Measurements from ENCODE around the gene SRPX2.

SRPX2 gene

GRCh38 chrX:100650841-100651240 lies 6.8 kb downstream of the SRPX2 start:
- no peak for DNase-seq

- no peak for DNase-seq
Measured at GRCh38 chrX:100652266-100652665, 8.3 kb downstream of the SRPX2 start.

GRCh38 chrX:100654261-100654660 lies 10.3 kb downstream of the SRPX2 start:
- DNase-seq, result peak; percentile 15

- DNase-seq, result peak; percentile 46
Measured at GRCh38 chrX:100658941-100659381, 15.0 kb downstream of the SRPX2 start.

GRCh38 chrX:100659431-100660137 lies 15.6 kb downstream of the SRPX2 start:
- peak; percentile 46 for DNase-seq

- DNase-seq, result no peak
Measured at GRCh38 chrX:100662170-100662569, 18.2 kb downstream of the SRPX2 start.

- no peak for DNase-seq
Measured at GRCh38 chrX:100662796-100663195, 18.8 kb downstream of the SRPX2 start.

- DNase-seq, result no peak
Measured at GRCh38 chrX:100663642-100664041, 19.6 kb downstream of the SRPX2 start.

- DNase-seq, result no peak
Measured at GRCh38 chrX:100672966-100673365, 29.0 kb downstream of the SRPX2 start.

GRCh38 chrX:100673397-100673953 lies 29.5 kb downstream of the SRPX2 start:
- DNase-seq, result no peak

GRCh38 chrX:100674705-100675104 lies 30.7 kb downstream of the SRPX2 start:
- no peak for DNase-seq

- no peak for DNase-seq
Measured at GRCh38 chrX:100677611-100678181, 33.7 kb downstream of the SRPX2 start.

GRCh38 chrX:100680756-100681155 lies 36.8 kb downstream of the SRPX2 start:
- no peak for DNase-seq

GRCh38 chrX:100681599-100681998 lies 37.6 kb downstream of the SRPX2 start:
- DNase-seq, result no peak

- no peak for DNase-seq
Measured at GRCh38 chrX:100682939-100683338, 38.9 kb downstream of the SRPX2 start.

GRCh38 chrX:100685284-100685996 lies 41.4 kb downstream of the SRPX2 start:
- peak; percentile 86 for DNase-seq

GRCh38 chrX:100685997-100686305 lies 42.0 kb downstream of the SRPX2 start:
- DNase-seq, result no peak

- no peak for DNase-seq
Measured at GRCh38 chrX:100687128-100687527, 43.1 kb downstream of the SRPX2 start.

- no peak for DNase-seq
Measured at GRCh38 chrX:100687546-100687945, 43.5 kb downstream of the SRPX2 start.

GRCh38 chrX:100695302-100695701 lies 51.3 kb downstream of the SRPX2 start:
- DNase-seq, result no peak

GRCh38 chrX:100695991-100696390 lies 52.0 kb downstream of the SRPX2 start:
- DNase-seq, result no peak

- no peak for DNase-seq
Measured at GRCh38 chrX:100696699-100697351, 52.8 kb downstream of the SRPX2 start.

- no peak for DNase-seq
Measured at GRCh38 chrX:100698551-100698950, 54.6 kb downstream of the SRPX2 start.

Data from NCI-H1092 treated with DMSO at 0.1 percent for 48 hours (cell line).